Upper lobe of left lung (tissue), 6 donors: Measurements from ENCODE around the gene ULK4. TPM values are rescaled to one million over a fixed set of nuclear protein-coding genes. Genes with fewer than 3 reads are reported as not detected.
A peak's percentile ranks its signal among the peaks of the same experiment; 100 is the strongest.

Source experiments
- ATAC-seq, 2 donors: fragments of 200-7000 bp; cut with Tn5 transposase; one replicate each; pipeline ENCODE4 v1.9.1; 2022; ENCODE audit warnings: mild to moderate bottlenecking in 2 of 2, moderate library complexity in 2 of 2; ENCODE audit not compliant: low FRiP score in 2 of 2
- DNase-seq, 2 donors: peaks; one replicate each; pipeline ENCODE4 v3.0.0-alpha.2; 2019 to 2020
- H3K27ac ChIP-seq, 4 donors: fragments of 200-600 bp; sonication (generic); one replicate each; pipeline ENCODE4 v1.5.1; 2016 to 2019
- H3K27me3 ChIP-seq, 4 donors: fragments of 200-600 bp; sonication (generic); one replicate each; pipeline ENCODE4 v1.5.1; 2017 to 2019
- H3K36me3 ChIP-seq, 4 donors: fragments of 200-600 bp; sonication (generic); one replicate each; pipeline ENCODE4 v1.5.1; 2016 to 2019
- H3K4me1 ChIP-seq, 4 donors: fragments of 200-600 bp; sonication (generic); one replicate each; pipeline ENCODE4 v1.5.1; 2018 to 2019
- H3K4me3 ChIP-seq, 4 donors: fragments of 200-600 bp; sonication (generic); one replicate each; pipeline ENCODE4 v1.5.1; 2017 to 2019; ENCODE audit warnings: mild to moderate bottlenecking in 2 of 4, moderate library complexity in 1 of 4
- H3K9me3 ChIP-seq, 4 donors: fragments of 200-600 bp; sonication (generic); one replicate each; pipeline ENCODE4 v1.5.1; 2018 to 2019
- CTCF ChIP-seq, 6 experiments: fragments of 450-650 bp in 4 of 6; fragments of 200-600 bp in 2 of 6; sonication (generic) in 2 of 6; IDR thresholded peaks; one replicate each; pipeline ENCODE4 v1.5.1; 2016 to 2019; ENCODE audit warnings: antibody characterized with exemption in 6 of 6
- EP300 ChIP-seq, 4 donors: sonication (generic); formaldehyde crosslinking; IDR thresholded peaks; one replicate each; pipeline ENCODE4 v1.5.1; 2017; ENCODE audit warnings: antibody characterized with exemption in 4 of 4, control low read depth in 2 of 4
- POLR2A ChIP-seq, 4 donors: fragments of 450-650 bp; IDR thresholded peaks; one replicate each; pipeline ENCODE4 v1.5.1; 2016 to 2017; ENCODE audit warnings: antibody characterized with exemption in 4 of 4, mild to moderate bottlenecking in 2 of 4
- POLR2AphosphoS5 ChIP-seq, 2 donors: sonication (generic); formaldehyde crosslinking; IDR thresholded peaks; one replicate each; pipeline ENCODE4 v1.5.1; 2017; ENCODE audit warnings: antibody characterized with exemption in 2 of 2
- WGBS, 2 donors: methylation state at CpG; one replicate each; pipeline ENCODE4 v1.1.5; 2017 to 2018; 5-methylcytosine and 5-hydroxymethylcytosine counted together
- total RNA-seq, 6 donors: library from RNA; depleted of rRNA in 4 of 6; stranded (reverse); fragments of >200 nt in 4 of 6; gene quantifications; one replicate each; pipeline versions ENCODE4 v1.1.0 to v1.2.1, GENCODE V29; 2016 to 2021
- donor health status: DM: no; HTN: no; CAD: no; lungs with moderate emphysema.
- donor health status: DM: no; HTN: yes; CAD: no; lungs with severe emphysema.

Gene ULK4
- total RNA-seq, 6 donors from 2014 or later, result 9.4 to 76.5 (median 28.1) TPM

DNA sequence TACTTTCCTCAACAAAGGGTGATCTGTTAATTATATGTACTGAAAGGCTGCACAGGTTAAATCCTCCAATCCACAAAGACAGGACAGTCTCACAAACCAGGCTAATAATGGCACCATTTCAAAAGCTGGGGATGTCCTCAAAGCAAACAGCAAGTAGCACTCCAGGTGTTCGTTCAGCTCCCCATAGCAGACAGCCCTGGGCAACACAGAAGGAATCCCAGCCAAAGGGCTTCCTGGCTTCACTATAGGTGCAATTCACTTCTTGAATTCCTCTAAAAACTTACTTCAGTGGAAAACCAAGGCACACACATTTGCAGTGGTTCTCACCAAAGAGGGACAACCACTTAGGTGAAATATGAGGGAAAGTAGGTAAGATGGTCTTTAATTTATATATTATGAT lies 595.9 kb downstream of the ULK4 start:
- Histone ChIP-seq H3K4me3 (no peak overlapping the region), H3K27me3 (no peaks in the 10 kb centered on the region), H3K4me1 (peaks cover 0 to 4% (median 0%) of the 10 kb centered on the region in 4 donors), H3K27ac (no peak overlapping the region), H3K36me3 (no peaks in the 10 kb centered on the region), H3K9me3 (no peaks in the 10 kb centered on the region)
- ATAC-seq (no peak), DNase-seq (no peak)
- WGBS, 2 donors, result 83 to 90% methylated on average over 1 of the region's 1 CpG
- TF ChIP-seq POLR2A (IDR thresholded peaks at IDR 0.05) (no peak), EP300 (IDR thresholded peaks at IDR 0.05) (no peak), CTCF (IDR thresholded peaks at IDR 0.05) (no peak), POLR2AphosphoS5 (IDR thresholded peaks at IDR 0.05) (no peak)

DNA sequence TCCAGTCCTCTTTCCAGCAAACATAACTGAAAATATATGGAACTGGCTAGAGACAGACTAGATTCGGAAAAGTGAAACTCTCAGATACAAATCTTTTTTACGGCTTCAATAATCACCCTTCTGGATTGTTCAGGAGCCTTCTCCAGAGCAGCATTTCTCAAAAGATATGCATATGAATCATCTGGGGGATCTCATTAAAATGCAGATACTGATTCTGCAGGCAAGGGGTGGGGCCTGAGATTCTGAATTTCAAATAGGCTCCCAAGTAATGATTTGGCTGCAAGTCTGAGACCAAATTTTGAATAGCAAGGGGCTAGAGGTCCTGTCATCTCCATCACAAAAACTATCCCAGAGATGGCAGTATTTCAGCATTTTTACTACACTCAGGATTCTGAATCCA lies 597.2 kb downstream of the ULK4 start:
- H3K36me3 ChIP-seq, result no peaks in the 10 kb centered on the region
- peaks cover 0 to 4% (median 0%) of the 10 kb centered on the region in 4 donors for H3K4me1 ChIP-seq
- 81 to 98% methylated on average over 2 of the region's 2 CpGs for WGBS, 2 donors
- ATAC-seq (no peak), DNase-seq (no peak)
- no peak overlapping the region for H3K4me3 ChIP-seq
- no peaks in the 10 kb centered on the region for H3K9me3 ChIP-seq
- H3K27me3 ChIP-seq, result no peaks in the 10 kb centered on the region
- TF ChIP-seq POLR2AphosphoS5 (IDR thresholded peaks at IDR 0.05), result no peak
- no peak for TF ChIP-seq CTCF (IDR thresholded peaks at IDR 0.05)
- no peak for TF ChIP-seq POLR2A (IDR thresholded peaks at IDR 0.05)
- TF ChIP-seq EP300 (IDR thresholded peaks at IDR 0.05), result no peak
- no peak overlapping the region for H3K27ac ChIP-seq

GRCh38 chr3:41363830-41364523 lies 597.9 kb downstream of the ULK4 start:
- H3K4me1 ChIP-seq, result peaks cover 0 to 4% (median 0%) of the 10 kb centered on the region in 4 donors
- H3K9me3 ChIP-seq, result no peaks in the 10 kb centered on the region
- no peak for DNase-seq
- WGBS, 2 donors, result 88 to 91% methylated on average over 4 of the region's 4 CpGs
- H3K4me3 ChIP-seq, result no peak overlapping the region
- no peak overlapping the region for H3K27ac ChIP-seq
- no peak for ATAC-seq
- H3K27me3 ChIP-seq, result no peaks in the 10 kb centered on the region
- H3K36me3 ChIP-seq, result no peaks in the 10 kb centered on the region
- TF ChIP-seq EP300 (IDR thresholded peaks at IDR 0.05), result no peak
- TF ChIP-seq CTCF (IDR thresholded peaks at IDR 0.05), result no peak
- TF ChIP-seq POLR2A (IDR thresholded peaks at IDR 0.05), result no peak
- no peak for TF ChIP-seq POLR2AphosphoS5 (IDR thresholded peaks at IDR 0.05)

GRCh38 chr3:41362638-41363559 lies 599.0 kb downstream of the ULK4 start:
- DNase-seq (no peak), ATAC-seq (peak in 1 of 2 donors; percentile 45)
- H3K9me3 ChIP-seq, result no peaks in the 10 kb centered on the region
- peaks cover 0 to 4% (median 0%) of the 10 kb centered on the region in 4 donors for H3K4me1 ChIP-seq
- H3K4me3 ChIP-seq, result no peak overlapping the region
- 73 to 79% methylated on average over 4 to 5 of the region's 5 CpGs for WGBS, 2 donors
- TF ChIP-seq EP300 (IDR thresholded peaks at IDR 0.05), result no peak
- TF ChIP-seq POLR2AphosphoS5 (IDR thresholded peaks at IDR 0.05), result no peak
- TF ChIP-seq POLR2A (IDR thresholded peaks at IDR 0.05), result no peak
- TF ChIP-seq CTCF (IDR thresholded peaks at IDR 0.05), result no peak
- H3K27ac ChIP-seq, result no peak overlapping the region
- no peaks in the 10 kb centered on the region for H3K27me3 ChIP-seq
- no peaks in the 10 kb centered on the region for H3K36me3 ChIP-seq
